Omental fat pad (tissue), 4 donors: Measurements from ENCODE around the gene PLCG1. TPM values are rescaled to one million over a fixed set of nuclear protein-coding genes. Genes with fewer than 3 reads are reported as not detected.

Experiments
- ATAC-seq: fragments of 150-250 bp; one replicate; pipeline ENCODE4 v1.9.1; 2016; ENCODE audit warnings: mild to moderate bottlenecking, moderate library complexity; ENCODE audit not compliant: low FRiP score
- DNase-seq: peaks from one replicate; pipeline ENCODE4 v3.0.0-alpha.2; 2019; ENCODE audit warnings: low spot score
- total RNA-seq, 4 donors: library from RNA; depleted of rRNA; stranded (reverse); fragments of >200 nt; gene quantifications; one replicate each; pipeline ENCODE4 v1.1.0, GENCODE V29; 2016
- TF ChIP-seq, protein P1 (sequence below), 3 donors: fragments of 450-650 bp; IDR thresholded peaks; one replicate each; pipeline ENCODE4 v1.5.1; 2016 to 2017; ENCODE audit warnings: antibody characterized with exemption in 3 of 3, mild to moderate bottlenecking in 3 of 3, moderate library complexity in 2 of 3

PLCG1 gene
- total RNA-seq, 4 donors from 2014 or later, result 43.9 to 189 (median 63.1) TPM

DNA sequence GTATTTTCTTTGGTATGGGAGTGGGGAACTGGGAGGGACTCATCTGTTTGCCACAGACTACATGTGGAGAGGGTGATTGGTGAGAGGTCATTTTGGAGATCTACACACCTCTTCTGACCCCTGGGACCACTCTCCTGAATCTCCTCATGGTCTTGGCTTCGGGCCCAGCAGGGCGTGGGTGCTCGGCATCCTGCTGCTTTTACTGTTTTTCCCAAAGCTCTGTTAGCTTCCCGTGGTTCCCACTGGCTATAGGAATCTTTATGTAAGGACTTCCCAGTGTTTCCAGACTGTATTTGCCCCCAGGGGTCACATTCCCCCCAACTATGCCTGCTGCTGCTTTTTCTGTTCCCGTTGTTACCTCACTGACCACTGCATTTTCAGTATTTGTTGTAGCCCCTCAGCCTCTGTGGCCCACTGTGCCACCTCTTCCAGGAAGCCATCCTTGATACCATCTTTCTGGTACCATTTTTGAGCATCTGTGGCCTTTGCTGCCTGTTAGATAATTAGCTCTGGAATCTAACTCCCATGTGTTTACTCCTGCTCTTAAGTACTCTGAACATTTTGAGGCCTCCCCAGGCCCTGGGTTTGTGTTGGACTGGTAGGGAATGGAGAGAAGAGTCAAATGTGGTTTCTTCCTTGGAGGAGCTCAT lies 14.9 kb downstream of the PLCG1 start:
- no peak for DNase-seq

DNA sequence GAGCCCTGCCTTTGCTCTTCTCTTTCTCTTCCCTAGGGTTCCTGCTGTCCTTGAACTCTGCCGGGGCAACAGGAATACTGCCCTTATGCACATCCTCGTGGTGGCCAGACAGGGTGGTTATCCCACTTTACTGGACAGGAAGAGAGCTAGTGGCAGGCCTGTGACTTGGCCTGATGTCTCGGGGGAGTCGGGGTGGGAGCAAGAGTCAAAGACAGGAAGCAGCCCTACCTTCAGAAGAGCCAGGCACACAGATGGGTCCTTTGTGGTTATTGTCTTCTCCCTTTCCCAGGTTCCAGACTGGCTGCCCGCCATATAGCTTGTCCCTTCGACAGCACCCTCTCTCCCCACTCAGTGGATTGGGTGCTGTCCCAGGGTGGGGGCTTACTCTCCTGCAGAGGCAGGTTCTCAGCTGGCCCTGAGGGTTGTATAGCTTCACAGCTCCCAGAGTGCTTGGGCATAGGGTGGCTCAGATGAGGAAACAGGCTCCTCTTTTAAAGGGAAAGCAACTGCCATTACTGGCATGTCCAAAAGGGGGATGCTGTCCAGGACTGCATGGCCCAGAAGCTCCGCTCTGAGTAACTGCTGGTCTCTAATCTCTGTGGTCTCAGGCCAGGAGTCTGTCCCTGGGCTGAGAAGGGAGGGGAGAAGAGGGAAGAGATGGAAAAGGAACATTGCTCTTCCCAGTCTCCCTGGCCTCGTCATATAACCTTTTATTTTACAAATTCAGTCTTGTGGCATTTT lies 17.3 kb downstream of the PLCG1 start:
- TF ChIP-seq, protein P1, sequence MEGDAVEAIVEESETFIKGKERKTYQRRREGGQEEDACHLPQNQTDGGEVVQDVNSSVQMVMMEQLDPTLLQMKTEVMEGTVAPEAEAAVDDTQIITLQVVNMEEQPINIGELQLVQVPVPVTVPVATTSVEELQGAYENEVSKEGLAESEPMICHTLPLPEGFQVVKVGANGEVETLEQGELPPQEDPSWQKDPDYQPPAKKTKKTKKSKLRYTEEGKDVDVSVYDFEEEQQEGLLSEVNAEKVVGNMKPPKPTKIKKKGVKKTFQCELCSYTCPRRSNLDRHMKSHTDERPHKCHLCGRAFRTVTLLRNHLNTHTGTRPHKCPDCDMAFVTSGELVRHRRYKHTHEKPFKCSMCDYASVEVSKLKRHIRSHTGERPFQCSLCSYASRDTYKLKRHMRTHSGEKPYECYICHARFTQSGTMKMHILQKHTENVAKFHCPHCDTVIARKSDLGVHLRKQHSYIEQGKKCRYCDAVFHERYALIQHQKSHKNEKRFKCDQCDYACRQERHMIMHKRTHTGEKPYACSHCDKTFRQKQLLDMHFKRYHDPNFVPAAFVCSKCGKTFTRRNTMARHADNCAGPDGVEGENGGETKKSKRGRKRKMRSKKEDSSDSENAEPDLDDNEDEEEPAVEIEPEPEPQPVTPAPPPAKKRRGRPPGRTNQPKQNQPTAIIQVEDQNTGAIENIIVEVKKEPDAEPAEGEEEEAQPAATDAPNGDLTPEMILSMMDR (IDR thresholded peaks at IDR 0.05), result no peak
- DNase-seq (no peak), ATAC-seq (no peak)

More for the DNA sequence above, 14.9 kb downstream of the PLCG1 start:
- TF ChIP-seq, protein P1 (IDR thresholded peaks at IDR 0.05), result no peak
- ATAC-seq, result no peak

DNA sequence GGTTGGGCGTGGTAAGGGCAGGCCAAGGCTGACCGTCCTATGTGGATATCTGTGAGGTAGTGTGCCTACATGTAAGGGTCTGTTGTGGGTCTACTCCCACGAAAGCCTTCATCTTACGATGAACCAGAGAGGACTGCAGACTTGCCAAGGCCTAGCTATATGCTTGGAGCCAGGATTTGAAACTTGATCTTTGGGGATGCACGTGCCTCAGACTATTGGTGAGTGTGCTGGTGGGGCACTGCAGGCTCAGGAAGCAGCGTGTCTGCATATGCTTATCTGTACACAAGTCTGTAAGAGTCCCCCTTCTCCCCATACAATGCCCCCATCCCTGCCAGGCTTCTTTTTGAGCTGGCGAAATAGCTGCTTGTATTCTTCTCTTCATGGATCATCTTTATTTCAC lies 17.9 kb downstream of the PLCG1 start:
- ATAC-seq (no peak), DNase-seq (no peak)
- TF ChIP-seq, protein P1 (IDR thresholded peaks at IDR 0.05), result no peak

DNA sequence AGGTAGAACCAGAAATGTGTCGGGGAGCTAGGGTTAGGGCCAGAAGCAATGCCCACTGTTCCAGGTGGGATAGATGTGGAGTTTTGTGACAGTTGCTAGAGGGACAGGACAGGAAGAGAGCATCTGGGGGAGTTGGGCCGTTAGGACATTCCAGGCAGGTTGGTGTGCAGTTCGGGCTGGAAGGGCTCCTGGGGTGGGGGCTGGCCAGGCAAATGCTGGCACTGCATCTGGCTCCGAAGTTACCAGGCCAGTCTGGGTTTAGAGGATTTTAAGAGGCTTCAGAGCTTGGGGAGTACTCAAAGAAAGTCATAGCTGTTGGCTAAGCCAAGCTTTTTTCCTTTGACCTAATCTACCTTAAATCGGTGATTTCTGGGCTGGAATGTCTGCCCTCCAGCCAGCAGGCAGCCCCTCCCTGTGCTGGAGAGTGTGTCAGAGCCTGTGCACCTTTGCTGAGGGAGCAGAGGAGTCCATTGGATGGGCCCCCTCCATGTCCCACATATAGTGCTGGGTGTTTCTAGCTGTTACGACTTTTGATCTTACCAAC lies 20.8 kb downstream of the PLCG1 start:
- ATAC-seq, result no peak
- TF ChIP-seq, protein P1 (IDR thresholded peaks at IDR 0.05), result no peak
- no peak for DNase-seq

DNA sequence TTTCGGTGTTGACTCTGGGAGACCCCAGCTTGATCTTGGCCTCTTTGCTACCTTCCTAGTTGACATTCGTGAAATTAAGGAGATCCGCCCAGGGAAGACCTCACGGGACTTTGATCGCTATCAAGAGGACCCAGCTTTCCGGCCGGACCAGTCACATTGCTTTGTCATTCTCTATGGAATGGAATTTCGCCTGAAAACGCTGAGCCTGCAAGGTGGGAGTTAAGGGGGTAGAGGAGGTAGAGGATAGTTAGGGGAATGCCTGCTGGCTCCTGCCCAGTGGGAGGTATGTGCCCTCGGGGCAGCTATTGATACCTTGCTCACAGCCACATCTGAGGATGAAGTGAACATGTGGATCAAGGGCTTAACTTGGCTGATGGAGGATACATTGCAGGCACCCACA lies 22.2 kb downstream of the PLCG1 start:
- TF ChIP-seq, protein P1 (IDR thresholded peaks at IDR 0.05), result no peak
- DNase-seq (no peak), ATAC-seq (no peak)

DNA sequence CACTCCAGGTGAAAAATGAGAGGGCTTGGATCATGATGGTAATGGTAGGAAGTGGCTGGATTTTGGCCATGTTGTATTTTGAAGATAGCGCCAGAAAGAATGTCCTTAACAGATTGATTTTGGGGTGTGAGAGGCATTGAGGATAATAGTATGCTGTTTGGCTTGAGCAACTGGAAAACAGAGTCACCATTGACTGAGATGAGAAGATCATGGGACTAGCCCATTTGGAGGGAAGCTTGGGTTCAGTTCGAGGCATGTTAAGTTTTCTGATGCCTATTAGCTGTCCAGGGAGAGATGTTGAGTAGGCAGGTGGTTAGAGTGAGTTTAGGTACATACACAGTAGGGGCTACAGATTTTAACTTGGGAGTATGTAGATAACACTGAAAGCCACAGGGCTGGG lies 23.3 kb downstream of the PLCG1 start:
- DNase-seq (no peak), ATAC-seq (no peak)
- TF ChIP-seq, protein P1 (IDR thresholded peaks at IDR 0.05), result no peak
